ENCODE data around the gene TEKT5. TPM values are rescaled to one million over a fixed set of nuclear protein-coding genes. Genes with fewer than 3 reads are reported as not detected.

The TEKT5 gene
- total RNA-seq, 4 donors from 2014 or later = not detected

DNA sequence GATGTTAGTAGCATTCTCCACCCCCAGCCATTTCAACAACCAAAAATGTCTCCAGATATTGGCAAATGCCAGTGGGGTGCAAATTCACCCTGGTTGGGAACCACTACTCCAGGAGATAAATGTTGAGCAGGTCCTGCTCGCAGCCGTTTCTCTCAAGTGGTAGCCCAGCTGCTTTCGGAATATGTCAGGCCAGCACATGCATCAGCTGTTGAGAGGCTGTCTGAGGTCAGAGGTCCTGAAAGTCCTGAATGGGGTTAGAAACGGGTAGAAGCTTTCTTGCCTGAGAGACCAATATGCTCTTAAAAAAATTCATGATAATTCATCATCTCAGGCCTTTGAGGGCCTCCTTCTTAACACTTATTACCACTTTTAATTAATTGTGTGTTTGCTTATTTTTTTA, 31.0 kb downstream of the TEKT5 start:
- intact Hi-C loops (cut with DNase I) = no loop called here
- H3K27me3 ChIP-seq = no peaks in the 10 kb centered on the region
- no peaks in the 10 kb centered on the region for H3K9me3 ChIP-seq
- 67% methylated on average over 4 of the region's 4 CpGs for WGBS
- no peak for DNase-seq (ENCODE audit: extremely low spot score)
- no peak overlapping the region for H3K27ac ChIP-seq (replicated peaks in 1 of 4)
- no peaks in the 10 kb centered on the region for H3K36me3 ChIP-seq
- TF ChIP-seq CTCF (IDR thresholded peaks at IDR 0.05) (no peak), EP300 (IDR thresholded peaks at IDR 0.05) (no peak), POLR2AphosphoS5 (IDR thresholded peaks at IDR 0.05) (no peak), POLR2A (IDR thresholded peaks at IDR 0.05; ENCODE audit: low read depth) (no peak)
- no peak overlapping the region for H3K4me3 ChIP-seq
- H3K4me1 ChIP-seq = peaks cover 0 to 14% (median 1%) of the 10 kb centered on the region in 4 donors

DNA sequence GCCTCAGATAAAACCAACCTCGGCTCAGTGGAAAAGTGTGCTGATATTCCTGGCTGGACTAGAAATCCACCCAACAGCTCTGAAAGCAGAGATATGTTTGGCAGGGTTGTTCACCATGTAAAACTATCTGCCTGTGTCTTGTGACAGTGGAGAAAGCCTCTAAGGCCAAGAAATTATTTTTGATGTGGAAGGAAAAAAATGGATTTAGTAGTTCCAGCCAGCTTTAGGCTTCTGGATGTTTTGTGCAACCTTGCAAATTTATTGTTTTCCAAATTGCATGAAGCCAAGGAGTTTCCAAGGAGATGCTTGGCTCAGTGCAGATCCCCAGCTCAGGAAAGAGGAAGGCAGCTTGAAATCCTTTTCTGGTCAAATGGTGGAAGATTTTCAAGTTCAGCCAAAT, 31.6 kb downstream of the TEKT5 start:
- Histone ChIP-seq H3K36me3 (no peaks in the 10 kb centered on the region), H3K27me3 (no peaks in the 10 kb centered on the region), H3K4me3 (no peak overlapping the region), H3K9me3 (no peaks in the 10 kb centered on the region), H3K27ac (replicated peaks in 1 of 4) (no peak overlapping the region), H3K4me1 (peaks cover 0 to 14% (median under 1%) of the 10 kb centered on the region in 4 donors)
- WGBS = 38% methylated on average over 1 of the region's 1 CpG
- intact Hi-C loops (cut with DNase I) = no loop called here
- no peak for TF ChIP-seq POLR2AphosphoS5 (IDR thresholded peaks at IDR 0.05)
- TF ChIP-seq EP300 (IDR thresholded peaks at IDR 0.05) = no peak
- no peak for TF ChIP-seq CTCF (IDR thresholded peaks at IDR 0.05)
- no peak for TF ChIP-seq POLR2A (IDR thresholded peaks at IDR 0.05; ENCODE audit: low read depth)
- no peak for DNase-seq (ENCODE audit: extremely low spot score)

DNA sequence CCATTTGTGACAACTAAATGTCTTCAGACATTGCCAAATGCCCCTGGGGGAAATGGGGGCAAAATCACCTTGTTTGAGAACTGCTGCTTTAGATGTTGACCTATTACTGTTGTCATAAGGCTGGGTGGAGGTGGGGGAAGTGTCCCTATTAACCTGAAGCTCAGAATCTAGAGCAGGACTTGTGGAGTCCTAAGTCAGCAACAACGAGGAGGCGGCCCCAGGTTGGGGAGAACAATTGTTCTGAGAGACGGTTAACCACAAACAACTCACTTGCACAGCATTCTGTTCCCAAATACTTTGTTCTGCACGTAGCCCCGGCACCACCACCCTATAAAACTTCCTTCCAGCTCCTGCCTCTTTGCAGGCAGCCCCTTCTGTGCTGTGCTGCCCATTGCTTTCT, 32.5 kb downstream of the TEKT5 start:
- WGBS = 86% methylated on average over 5 of the region's 5 CpGs
- H3K9me3 ChIP-seq = no peaks in the 10 kb centered on the region
- no peak for DNase-seq (ENCODE audit: extremely low spot score)
- no peak for TF ChIP-seq POLR2AphosphoS5 (IDR thresholded peaks at IDR 0.05)
- TF ChIP-seq POLR2A (IDR thresholded peaks at IDR 0.05; ENCODE audit: low read depth) = no peak
- no peak for TF ChIP-seq EP300 (IDR thresholded peaks at IDR 0.05)
- no peak for TF ChIP-seq CTCF (IDR thresholded peaks at IDR 0.05)
- H3K27me3 ChIP-seq = no peaks in the 10 kb centered on the region
- H3K36me3 ChIP-seq = no peaks in the 10 kb centered on the region
- H3K4me3 ChIP-seq = no peak overlapping the region
- H3K4me1 ChIP-seq = peaks cover 0 to 14% (median 0%) of the 10 kb centered on the region in 4 donors
- intact Hi-C loops (cut with DNase I) = no loop called here
- H3K27ac ChIP-seq (replicated peaks in 1 of 4) = no peak overlapping the region

DNA sequence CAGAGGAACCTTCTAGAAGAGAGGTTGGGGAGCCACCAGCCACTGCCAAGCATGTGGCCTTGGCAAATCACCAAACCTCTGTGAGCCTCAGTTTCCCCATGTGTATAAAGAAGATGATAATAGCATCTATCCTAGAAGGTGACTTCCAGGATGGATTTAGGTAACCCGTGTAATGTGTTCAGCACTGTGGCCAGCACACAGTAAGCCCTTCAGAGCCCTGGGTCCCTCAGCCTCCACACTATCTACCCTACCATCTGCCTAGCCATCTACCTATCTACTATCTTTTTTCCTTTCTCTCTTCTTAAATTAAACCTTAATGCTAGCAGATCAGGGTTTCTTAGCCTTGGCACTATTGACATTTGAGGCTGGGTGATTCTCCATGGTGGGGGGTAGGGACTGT, 33.0 kb downstream of the TEKT5 start:
- no peak for DNase-seq (ENCODE audit: extremely low spot score)
- Histone ChIP-seq H3K4me3 (no peak overlapping the region), H3K27ac (replicated peaks in 1 of 4) (no peak overlapping the region), H3K27me3 (no peaks in the 10 kb centered on the region), H3K9me3 (no peaks in the 10 kb centered on the region), H3K4me1 (peaks cover 0 to 14% (median 0%) of the 10 kb centered on the region in 4 donors), H3K36me3 (no peaks in the 10 kb centered on the region)
- TF ChIP-seq EP300 (IDR thresholded peaks at IDR 0.05) (no peak), POLR2A (IDR thresholded peaks at IDR 0.05; ENCODE audit: low read depth) (no peak), POLR2AphosphoS5 (IDR thresholded peaks at IDR 0.05) (no peak), CTCF (IDR thresholded peaks at IDR 0.05) (no peak)
- intact Hi-C loops (cut with DNase I) = no loop called here
- 0% methylated on average over 1 of the region's 1 CpG for WGBS

GRCh38 chr16:10660950-10661635, 33.6 kb downstream of the TEKT5 start:
- Histone ChIP-seq H3K36me3 (no peaks in the 10 kb centered on the region), H3K4me3 (no peak overlapping the region), H3K9me3 (no peaks in the 10 kb centered on the region), H3K27me3 (no peaks in the 10 kb centered on the region), H3K27ac (replicated peaks in 1 of 4) (no peak overlapping the region), H3K4me1 (peaks cover 0 to 14% (median 0%) of the 10 kb centered on the region in 4 donors)
- no peak for DNase-seq (ENCODE audit: extremely low spot score)
- no peak for TF ChIP-seq POLR2A (IDR thresholded peaks at IDR 0.05; ENCODE audit: low read depth)
- TF ChIP-seq EP300 (IDR thresholded peaks at IDR 0.05) = no peak
- no peak for TF ChIP-seq CTCF (IDR thresholded peaks at IDR 0.05)
- no peak for TF ChIP-seq POLR2AphosphoS5 (IDR thresholded peaks at IDR 0.05)
- intact Hi-C loops (cut with DNase I) = no loop called here
- WGBS = 78% methylated on average over 8 of the region's 8 CpGs

Measured in esophagus muscularis mucosa (tissue), 4 donors.